LNCAP (cell line): ENCODE measurements around the gene ITIH3.

Source experiments
- CTCF ChIP-seq: fragments of 450-650 bp; IDR thresholded peaks from 2 replicates; pipeline ENCODE4 v1.5.1; 2017; ENCODE audit warnings: mild to moderate bottlenecking

Gene ITIH3

GRCh38 chr3:52770496-52771333, 23.9 kb upstream of the ITIH3 start, which contains the start of gene NEK4:
NEK4 (minus strand) TSS chr3:52770940; CDS start chr3:52770746, 194 bp downstream.
- TF ChIP-seq CTCF: no peak

DNA sequence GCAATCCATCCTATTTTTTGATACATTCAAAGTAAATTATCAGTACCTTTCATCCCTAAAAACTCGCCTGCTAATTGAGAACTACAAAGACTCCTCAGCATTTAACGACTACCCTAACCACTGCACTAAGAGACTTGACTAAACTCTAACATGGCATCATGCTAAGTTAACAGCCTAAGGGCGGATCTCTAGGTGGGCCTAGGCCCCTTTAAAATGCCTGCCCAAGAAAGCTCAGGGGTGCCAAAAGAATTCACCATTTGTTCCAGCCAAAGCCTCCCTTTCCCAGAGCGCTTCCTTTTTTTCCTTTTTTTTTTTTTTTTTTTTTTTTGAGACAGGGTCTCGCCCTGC, 23.3 kb upstream of the ITIH3 start:
- no peak for TF ChIP-seq CTCF

DNA sequence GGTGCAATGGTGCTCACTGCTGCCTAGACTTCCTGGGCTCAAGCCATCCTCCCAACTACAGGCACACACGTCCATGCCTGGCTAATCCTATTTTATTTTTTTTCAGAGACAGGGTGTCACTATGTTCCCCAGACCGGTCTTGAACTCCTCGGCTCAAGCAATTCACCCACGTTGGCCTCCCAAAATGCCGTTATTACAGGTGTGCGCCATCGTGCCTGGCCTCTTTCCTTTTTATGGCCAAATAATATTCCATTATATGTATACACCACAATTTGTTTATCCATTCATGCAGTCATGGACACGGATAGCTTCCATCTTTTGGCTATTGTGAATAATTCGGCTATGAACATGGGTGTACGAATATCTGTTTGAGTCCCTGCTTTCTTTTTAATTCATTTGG, 22.9 kb upstream of the ITIH3 start:
- TF ChIP-seq CTCF: no peak

DNA sequence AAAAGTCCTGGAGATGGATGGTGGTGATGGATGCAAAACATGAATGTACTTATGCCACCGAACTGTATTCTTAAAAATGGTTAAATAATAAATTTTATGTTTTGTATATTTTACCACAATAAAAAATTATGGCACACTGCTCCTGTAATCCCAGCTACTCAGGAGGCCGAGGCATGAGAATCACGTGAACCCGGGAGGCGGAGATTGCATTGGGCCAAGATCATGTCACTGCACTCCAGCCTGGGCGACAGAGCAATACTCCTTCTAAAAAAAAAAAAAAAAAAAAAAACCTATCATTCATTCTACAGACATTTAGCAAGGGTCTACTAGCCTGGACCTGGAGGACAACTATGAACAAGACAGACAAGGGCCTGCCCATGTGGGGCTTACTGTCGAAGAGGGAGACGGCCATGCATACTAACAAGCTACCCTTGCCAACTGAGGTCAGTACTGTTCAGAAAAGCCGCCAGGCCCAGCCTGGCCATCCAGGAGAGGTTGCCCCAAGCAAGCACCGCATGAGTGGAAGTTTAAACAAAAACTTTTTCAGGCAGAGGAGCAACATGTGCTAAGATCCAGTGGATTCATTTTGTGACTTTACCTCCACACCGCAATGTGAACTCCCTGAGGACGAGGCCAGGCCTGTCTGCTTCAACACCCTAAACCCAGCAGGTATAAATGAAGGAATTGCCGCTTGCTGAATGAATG, 21.1 kb upstream of the ITIH3 start:
- TF ChIP-seq CTCF: no peak

DNA sequence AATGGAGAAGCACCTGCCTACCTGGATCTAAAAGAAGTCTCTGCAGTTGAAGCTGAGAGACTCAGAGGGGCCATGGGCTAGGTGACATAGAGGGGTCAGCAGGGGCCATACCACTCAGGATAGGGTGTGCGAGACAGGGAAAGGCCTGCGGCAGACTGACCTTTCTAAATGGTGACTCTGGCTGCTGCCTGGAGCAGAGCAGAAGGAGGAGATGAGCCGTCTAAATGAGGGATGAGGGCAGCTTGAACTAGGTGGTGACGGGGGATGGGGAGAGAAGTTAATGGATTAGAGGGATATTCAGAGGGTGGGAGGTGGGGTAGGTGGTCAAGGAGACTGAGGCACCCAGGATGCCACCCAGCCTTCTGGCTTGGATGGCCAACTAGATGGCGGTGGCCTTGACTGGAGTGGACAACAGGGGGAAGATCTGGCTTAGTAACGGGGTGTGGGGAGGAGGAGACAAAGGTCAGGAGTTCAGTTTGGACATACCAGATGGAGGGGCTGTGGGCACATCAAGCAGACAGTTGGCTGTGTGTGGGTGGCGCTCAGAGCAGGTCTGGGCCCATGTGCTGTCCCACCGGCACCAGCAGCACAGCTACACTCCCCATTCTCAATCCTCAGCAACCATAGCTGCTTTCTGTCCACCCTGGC, 20.4 kb upstream of the ITIH3 start:
- TF ChIP-seq CTCF: no peak

GRCh38 chr3:52774901-52775864, 19.4 kb upstream of the ITIH3 start:
- no peak for TF ChIP-seq CTCF

- TF ChIP-seq CTCF: no peak
Observed at GRCh38 chr3:52775877-52776276, 18.7 kb upstream of the ITIH3 start.
